ENCODE measurements around the gene BOD1L2.

BOD1L2 gene

GRCh38 chr18:57190026-57190425, 43.1 kb downstream of the BOD1L2 start:
- no peak overlapping the region for H3K27ac Mint-ChIP-seq
- no peaks in the 10 kb centered on the region for H3K36me3 Mint-ChIP-seq
- peaks cover 2% of the 10 kb centered on the region for H3K27me3 Mint-ChIP-seq
- H3K4me3 Mint-ChIP-seq, result no peak overlapping the region
- H3K4me1 Mint-ChIP-seq, result no peaks in the 10 kb centered on the region
- H3K9me3 Mint-ChIP-seq, result peaks cover 9% of the 10 kb centered on the region

- Mint-ChIP-seq H3K4me1 (no peaks in the 10 kb centered on the region), H3K27ac (no peak overlapping the region), H3K36me3 (no peaks in the 10 kb centered on the region), H3K4me3 (no peak overlapping the region), H3K9me3 (no peaks in the 10 kb centered on the region), H3K27me3 (peaks cover 2% of the 10 kb centered on the region)
These were observed 47.2 kb downstream of the BOD1L2 start for GRCh38 chr18:57194070-57194469.

- no peak overlapping the region for H3K4me3 Mint-ChIP-seq
- H3K9me3 Mint-ChIP-seq, result no peaks in the 10 kb centered on the region
- H3K36me3 Mint-ChIP-seq, result no peaks in the 10 kb centered on the region
- H3K4me1 Mint-ChIP-seq, result no peaks in the 10 kb centered on the region
- no peak overlapping the region for H3K27ac Mint-ChIP-seq
- H3K27me3 Mint-ChIP-seq, result peaks cover 2% of the 10 kb centered on the region
These were observed 47.7 kb downstream of the BOD1L2 start for GRCh38 chr18:57194622-57195021.

- Mint-ChIP-seq H3K4me3 (no peak overlapping the region), H3K36me3 (no peaks in the 10 kb centered on the region), H3K9me3 (no peaks in the 10 kb centered on the region), H3K27me3 (peaks cover 3% of the 10 kb centered on the region), H3K27ac (no peak overlapping the region), H3K4me1 (no peaks in the 10 kb centered on the region)
These were observed 48.5 kb downstream of the BOD1L2 start for GRCh38 chr18:57195341-57195740.

GRCh38 chr18:57197261-57197660, 50.4 kb downstream of the BOD1L2 start:
- no peaks in the 10 kb centered on the region for H3K36me3 Mint-ChIP-seq
- H3K4me3 Mint-ChIP-seq, result no peak overlapping the region
- no peaks in the 10 kb centered on the region for H3K9me3 Mint-ChIP-seq
- no peak overlapping the region for H3K27ac Mint-ChIP-seq
- no peaks in the 10 kb centered on the region for H3K4me1 Mint-ChIP-seq
- peaks cover 9% of the 10 kb centered on the region for H3K27me3 Mint-ChIP-seq

GRCh38 chr18:57198073-57198472, 51.2 kb downstream of the BOD1L2 start:
- Mint-ChIP-seq H3K4me1 (no peaks in the 10 kb centered on the region), H3K36me3 (no peaks in the 10 kb centered on the region), H3K9me3 (no peaks in the 10 kb centered on the region), H3K27ac (no peak overlapping the region), H3K4me3 (no peak overlapping the region), H3K27me3 (peaks cover 10% of the 10 kb centered on the region)

Data from activated naive CD4-positive, alpha-beta T cell treated with anti-CD3 and anti-CD28 coated beads, Interleukin-2, amount 50 U/mL, for 24 hours (primary cell).